Metanephros (tissue), 2 donors: ENCODE data around the gene SCLY. TPM values are rescaled to one million over a fixed set of nuclear protein-coding genes. Genes with fewer than 3 reads are reported as not detected.

Experiments used
- small RNA-seq: library from RNA; depleted of rRNA; stranded (forward); fragments of <200 nt; gene quantifications from one replicate; pipeline ENCODE3, GENCODE V24; 2014; ENCODE audit warnings: low replicate concordance
- total RNA-seq: library from RNA; depleted of rRNA; stranded (reverse); fragments of >200 nt; gene quantifications from one replicate; pipeline ENCODE4 v1.2.3, GENCODE V29; 2014

Gene SCLY
- 20.1 TPM for total RNA-seq

GRCh38 chr2:238060542-238061314 lies at the start of gene SCLY:
SCLY (plus strand) TSS chr2:238061001; CDS start chr2:238061055, 54 bp downstream.

GRCh38 chr2:238100049-238100820 lies 39.4 kb downstream of the SCLY start, which contains the start of gene ESPNL:
ESPNL (plus strand) TSS chr2:238100340; CDS start chr2:238100420, 80 bp downstream.

GRCh38 chr2:238138331-238139195 lies 77.8 kb downstream of the SCLY start, which contains the start of gene KLHL30:
KLHL30 (plus strand) TSS chr2:238138668; CDS start chr2:238140755, 2,087 bp downstream.

Small RNA genes lying within 50 kb of the gene (small RNA-seq; reads per million reads assigned to genes)
- gene RNU6-1333P = not detected

Other genes with a start within 250 kb of the SCLY start
- 26.7 TPM for gene RAMP1, start 201.4 kb upstream of the SCLY start, total RNA-seq
- 43.8 TPM for gene UBE2F, start 94.0 kb upstream of the SCLY start, total RNA-seq
- gene ESPNL, start 39.3 kb downstream of the SCLY start, total RNA-seq = 3.8 TPM
- 8.3 TPM for gene KLHL30, start 77.7 kb downstream of the SCLY start, total RNA-seq
- 5.1 TPM for gene ERFE, start 98.0 kb downstream of the SCLY start, total RNA-seq
- 42.4 TPM for gene ILKAP, start 142.7 kb downstream of the SCLY start, total RNA-seq
- gene HES6, start 179.0 kb downstream of the SCLY start, total RNA-seq = 6.5 TPM
- gene PER2, start 227.6 kb downstream of the SCLY start, total RNA-seq = 13.2 TPM